GM18498 (cell line): ENCODE results near the gene ZNF138.
"Not testable (repeated sequence)": the region's sequence is repeated elsewhere in the genome, so short reads cannot be mapped to it uniquely, and the experiment has no call there.

ENCODE experiments used
- ATAC-seq: cut with Tn5 transposase; IDR thresholded peaks from one replicate; pipeline ENCODE4 v1.9.1; 2021; ENCODE audit warnings: mild to moderate bottlenecking, moderate library complexity; ENCODE audit not compliant: unreplicated experiment

ZNF138 gene

DNA sequence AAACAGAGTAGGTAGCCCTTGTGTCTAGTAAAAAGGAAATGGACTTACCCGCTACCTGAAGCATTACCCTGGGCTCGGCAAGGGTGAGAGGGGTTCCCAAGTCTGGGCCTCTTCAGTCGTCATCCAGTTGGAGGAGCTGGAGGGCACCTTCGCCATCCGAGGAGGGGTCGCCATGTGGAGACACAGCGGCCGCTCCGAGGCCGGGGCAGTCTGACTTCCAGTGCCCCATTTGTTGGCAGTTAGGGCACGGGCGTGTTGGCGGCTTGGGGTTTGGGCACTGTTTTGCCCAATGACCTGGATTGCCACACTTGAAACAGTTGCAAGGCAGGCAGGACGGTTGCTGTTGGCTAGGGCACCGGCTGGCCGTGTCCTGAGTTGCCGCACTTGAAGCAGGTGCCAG lies 43.8 kb downstream of the ZNF138 start:
- ATAC-seq = not testable (repeated sequence)

DNA sequence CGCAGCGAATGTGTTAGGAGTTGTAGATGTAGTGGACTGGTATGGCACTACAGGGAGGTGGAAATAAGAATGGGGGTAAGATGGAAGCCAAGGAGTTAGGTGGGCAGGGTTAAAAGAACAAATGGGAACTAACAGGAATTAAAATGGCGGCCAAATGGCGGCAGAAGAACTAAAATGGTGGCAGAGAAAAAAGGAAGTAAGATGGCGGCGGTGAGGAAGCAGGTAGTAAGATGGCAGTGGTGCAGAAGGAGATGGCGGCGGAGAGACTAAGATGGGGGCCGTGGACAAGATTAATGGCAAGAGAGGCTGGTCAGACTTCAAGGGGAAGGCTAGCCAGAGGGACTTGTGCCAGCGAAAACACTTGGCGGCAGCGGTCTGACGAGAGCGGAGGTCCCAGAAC lies 44.5 kb downstream of the ZNF138 start:
- ATAC-seq = no peak

DNA sequence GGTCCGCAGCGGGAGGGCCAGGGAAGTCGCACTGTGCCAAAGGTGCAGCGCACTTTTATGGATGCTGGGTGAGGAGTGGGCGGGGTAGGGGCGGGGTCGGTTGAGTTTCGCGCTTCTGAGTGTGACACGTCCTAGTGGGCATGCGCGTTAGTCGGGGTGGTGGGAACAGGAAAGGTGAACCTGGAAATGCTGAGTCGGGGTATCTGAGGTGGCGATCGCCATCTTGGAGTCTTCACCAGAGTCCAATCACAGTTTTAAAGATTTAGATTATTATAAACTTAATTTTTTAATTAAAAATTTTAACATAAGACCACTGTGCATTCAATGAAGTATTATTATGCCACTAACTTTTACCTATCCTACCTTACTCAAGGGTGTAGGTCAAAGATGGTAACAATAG lies 45.7 kb downstream of the ZNF138 start:
- no peak for ATAC-seq

DNA sequence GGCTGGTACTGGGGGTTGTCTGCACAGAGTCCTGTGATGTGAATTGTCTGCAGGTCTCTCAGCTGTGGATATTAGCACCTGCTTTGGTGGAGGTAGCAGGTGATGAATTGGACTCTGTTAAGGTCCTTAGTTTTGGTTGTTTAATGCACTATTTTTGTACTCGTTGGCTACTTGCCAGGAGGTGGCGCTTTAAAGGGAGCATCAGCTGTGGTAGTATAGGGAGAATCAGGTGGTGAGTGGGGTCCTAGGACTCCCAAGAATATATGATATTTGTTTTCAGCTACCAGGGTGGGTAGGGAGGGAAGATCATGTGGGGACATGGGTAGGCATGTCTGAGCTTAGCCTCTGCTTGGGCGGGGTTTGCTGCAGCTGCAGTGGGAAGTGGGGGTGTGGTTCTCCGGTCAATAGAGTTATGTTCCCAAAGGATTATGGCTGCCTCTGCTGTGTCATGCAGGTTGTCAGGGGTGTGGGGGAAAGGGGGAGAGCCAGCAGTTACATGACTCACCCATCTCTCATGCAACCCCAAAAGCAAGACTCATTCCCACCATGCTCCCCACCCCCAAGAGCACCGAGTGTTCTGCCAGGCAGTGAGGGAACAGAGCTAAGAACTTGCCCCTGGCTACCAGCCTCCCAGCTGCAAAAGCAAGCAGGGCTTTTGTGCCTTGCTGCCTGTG lies 55.2 kb downstream of the ZNF138 start:
- no peak for ATAC-seq

- no peak for ATAC-seq
Measured at GRCh38 chr7:64849924-64850499, 55.8 kb downstream of the ZNF138 start.

DNA sequence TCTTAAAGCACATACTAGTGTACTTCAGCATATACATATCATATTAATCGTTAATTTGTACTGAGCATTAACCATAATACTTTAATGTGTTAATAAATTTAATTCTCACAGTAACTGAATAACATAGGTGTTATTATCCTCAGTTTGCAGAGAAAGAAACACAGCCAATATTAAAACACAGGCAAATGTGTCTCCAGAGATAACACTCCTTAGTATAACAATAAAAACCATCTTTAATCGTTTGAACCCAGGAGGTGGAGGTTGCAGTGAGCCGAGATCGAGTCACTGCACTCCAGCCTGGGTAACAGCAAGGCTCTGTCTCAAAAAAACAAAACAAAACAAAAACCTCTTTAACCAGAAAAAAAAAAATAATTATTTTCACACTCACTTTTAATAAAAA lies 59.5 kb downstream of the ZNF138 start:
- ATAC-seq = no peak

- no peak for ATAC-seq
Measured at GRCh38 chr7:64854969-64855368, 60.7 kb downstream of the ZNF138 start.

DNA sequence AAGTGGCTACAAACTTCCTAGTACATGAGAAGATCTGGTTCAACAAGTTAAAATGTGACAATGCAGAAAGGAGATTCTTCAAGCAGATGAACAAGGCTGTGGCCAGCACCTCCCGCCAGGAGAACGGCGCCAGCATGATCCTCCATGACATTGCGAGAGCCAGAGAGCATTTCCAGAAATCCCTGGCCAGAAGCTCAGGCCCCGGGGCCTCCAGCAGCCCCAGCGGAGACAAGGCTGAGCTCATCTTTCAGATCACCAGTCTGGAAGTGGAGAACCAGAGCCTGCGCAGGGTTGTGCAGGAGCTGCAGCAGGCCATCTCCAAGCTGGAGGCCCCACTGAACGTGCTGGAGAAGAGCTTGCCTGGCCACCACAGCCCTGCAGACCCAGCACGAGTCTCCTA lies 68.8 kb downstream of the ZNF138 start:
- ATAC-seq = no peak

DNA sequence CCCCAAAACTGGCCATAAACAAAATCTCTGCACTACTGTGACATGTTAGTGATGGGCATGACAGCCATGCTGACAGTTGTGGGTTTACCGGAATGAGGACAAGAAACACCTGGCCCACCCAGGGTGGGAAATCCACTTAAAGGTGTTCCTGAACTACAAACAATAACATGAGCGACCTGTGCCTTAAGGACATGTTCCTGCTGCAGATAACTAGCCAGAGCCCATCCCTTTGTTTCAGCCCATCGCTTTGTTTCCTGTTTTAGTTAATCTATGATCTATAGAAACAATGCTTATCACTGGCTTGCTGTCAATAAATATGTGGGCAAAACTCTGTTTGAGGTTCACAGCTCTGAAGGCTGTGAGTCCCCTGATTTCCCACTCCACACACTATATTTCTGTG lies 69.3 kb downstream of the ZNF138 start:
- ATAC-seq = not testable (repeated sequence)

DNA sequence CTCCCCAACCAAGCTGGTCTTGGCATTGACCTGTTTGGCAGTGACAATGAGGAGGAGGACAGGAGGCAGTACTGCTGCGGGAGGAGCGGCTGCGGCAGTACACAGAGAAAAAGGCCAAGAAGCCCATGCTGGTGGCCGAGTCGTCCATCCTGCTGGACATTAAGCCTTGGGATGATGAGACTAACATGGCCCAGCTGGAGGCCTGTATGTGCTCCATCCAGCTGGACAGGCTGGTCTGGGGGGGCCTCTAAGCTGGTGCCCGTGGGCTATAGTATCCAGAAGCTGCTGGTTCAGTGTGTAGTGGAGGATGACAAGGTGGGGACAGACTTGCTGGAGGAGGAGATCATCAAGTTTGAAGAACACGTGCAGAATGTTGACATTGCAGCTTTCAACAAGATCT lies 69.7 kb downstream of the ZNF138 start:
- no peak for ATAC-seq

DNA sequence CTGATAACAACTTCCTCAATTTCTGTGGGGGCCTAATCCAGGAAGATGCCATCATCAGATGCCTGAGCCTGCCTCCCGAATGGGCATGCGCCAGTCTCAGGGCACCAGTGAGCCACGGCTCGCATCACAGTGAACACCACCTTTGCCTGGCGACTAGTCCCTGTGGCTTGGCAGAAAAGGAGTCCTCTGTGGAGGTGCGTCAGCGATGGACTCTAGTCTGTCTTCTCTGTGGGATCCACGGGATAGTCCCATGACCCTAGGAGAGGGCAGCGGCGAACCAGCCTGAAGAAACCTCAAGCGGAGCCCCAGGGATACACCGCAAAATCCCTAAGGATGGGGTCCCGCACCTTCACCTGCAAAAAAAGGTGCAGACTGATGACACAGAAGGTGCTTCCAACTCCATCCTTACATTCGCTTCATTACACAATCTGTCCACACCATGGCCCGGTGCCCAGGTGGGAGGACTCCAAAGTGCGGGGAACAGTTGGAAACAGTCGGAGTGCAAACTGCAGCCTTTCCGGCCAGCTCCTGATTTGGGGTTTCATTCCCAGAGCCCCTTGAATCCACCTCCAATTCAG lies 73.7 kb downstream of the ZNF138 start:
- no peak for ATAC-seq

DNA sequence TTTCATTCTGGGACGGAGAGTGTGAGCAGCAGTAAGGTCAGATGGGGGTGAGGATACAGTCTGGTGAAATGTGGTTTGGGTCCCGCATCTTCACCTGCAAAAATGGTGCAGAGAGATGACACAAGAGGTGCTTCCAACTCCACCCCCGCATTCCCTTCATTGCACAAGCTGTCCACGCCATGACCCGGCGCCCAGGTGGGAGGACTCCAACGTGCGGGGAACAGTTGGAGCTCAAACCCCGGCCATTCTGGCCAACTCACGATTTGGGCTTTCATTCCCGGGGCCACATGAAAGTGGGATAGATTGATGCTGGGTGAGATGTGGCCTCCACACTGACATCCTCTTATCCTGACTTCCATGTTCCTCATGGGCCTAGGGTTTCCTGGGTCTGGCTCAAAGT lies 74.3 kb downstream of the ZNF138 start:
- no peak for ATAC-seq

DNA sequence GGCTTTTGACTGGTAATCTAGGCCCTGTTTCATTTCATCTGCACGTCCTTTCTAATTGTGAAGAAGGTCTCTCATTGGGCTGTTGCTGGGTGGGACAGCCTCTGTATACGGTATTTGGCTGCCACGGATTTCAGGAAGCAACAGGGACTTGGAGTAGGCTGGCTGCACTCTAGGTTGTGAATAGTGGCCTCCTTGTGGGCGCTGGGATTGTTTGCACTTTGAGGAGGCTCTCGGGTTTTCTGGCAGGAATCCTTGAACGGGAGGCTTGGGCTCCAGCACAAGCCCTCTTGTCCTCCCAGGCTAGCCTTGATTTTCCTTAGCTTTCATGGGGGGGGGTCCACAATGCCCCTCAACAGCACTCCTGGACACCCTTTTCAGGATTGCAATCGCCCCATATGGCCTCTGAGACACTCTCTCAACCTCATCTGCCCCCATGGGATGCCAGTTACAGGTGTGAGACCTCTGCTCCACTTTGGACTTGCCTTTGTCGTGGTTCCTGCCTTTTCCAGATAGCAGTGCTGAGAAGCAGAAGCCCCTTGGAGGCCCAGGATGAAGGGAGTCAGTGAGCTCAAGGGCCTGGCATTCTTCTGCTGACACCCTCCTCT lies 75.0 kb downstream of the ZNF138 start:
- ATAC-seq = no peak

DNA sequence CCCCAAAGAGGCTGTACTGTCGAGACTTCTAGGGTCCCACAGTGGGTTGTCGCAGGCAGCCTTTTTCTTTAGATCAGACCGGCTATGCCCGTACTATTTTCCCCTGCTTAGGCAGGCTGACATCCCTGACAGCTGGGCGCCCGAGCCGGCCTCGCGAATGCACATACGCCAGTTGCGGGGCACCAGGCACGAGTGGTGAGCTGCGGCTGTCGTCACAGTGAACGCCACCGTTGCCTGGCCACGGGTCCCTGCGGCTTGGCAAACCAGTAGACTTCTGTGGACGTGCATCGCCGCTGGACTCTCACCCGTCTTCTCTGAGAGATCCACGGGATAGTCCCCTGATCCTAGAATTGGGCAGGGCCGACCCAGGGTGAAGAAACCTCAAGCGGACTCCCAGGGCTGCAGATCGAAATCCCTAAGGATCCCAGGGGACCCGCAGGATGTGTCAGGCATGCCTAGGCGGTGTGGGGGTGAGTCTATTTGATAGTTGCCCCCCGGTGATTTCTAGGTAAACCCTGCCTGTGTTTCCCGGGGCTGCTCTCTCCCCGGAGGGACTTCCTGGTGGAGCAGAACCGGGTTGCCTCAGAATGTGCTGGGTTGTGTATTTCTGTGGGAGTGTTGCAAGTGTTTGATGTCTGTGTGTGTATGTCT lies 75.8 kb downstream of the ZNF138 start:
- ATAC-seq = no peak

GRCh38 chr7:64870656-64871055 lies 76.4 kb downstream of the ZNF138 start:
- no peak for ATAC-seq

- ATAC-seq = no peak
Measured at GRCh38 chr7:64871761-64872160, 77.5 kb downstream of the ZNF138 start.

- no peak for ATAC-seq
Measured at GRCh38 chr7:64872351-64873154, 78.3 kb downstream of the ZNF138 start.

DNA sequence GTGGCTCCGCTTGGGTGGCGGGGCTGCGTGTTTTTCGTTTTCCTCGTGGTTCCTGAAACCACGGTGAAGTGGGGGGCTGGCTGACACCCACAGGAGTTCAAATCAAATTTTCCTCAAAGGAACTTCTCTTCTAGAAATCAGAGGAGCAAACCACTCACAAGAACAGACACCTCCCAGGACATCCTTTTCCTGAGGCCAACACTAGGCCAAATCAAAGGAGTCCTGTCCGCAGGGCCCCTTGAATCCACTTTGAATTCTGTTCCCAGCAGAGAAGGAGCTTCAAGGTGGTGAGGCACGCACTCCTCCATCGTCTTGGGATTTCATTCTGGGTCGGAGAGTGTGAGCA lies 78.9 kb downstream of the ZNF138 start:
- ATAC-seq = no peak

DNA sequence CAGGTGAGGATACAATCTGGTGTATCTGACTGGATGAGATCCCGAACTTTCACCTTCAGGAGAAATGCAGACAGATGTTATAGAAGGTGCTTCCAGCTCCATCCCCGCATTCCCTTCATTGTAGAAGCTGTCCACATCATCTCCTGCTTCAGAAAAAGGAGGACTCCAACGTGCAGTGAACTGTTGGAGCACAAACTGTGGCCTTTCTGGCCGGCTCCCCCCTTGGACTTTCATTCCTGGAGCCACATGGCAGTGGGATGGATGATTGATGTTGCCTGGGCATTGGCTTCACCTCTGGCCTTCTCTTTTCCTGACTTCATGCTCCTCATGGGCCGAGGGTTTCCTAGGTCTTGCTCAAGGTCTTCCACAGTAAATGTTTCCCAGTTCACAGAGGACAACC lies 79.3 kb downstream of the ZNF138 start:
- ATAC-seq = no peak

DNA sequence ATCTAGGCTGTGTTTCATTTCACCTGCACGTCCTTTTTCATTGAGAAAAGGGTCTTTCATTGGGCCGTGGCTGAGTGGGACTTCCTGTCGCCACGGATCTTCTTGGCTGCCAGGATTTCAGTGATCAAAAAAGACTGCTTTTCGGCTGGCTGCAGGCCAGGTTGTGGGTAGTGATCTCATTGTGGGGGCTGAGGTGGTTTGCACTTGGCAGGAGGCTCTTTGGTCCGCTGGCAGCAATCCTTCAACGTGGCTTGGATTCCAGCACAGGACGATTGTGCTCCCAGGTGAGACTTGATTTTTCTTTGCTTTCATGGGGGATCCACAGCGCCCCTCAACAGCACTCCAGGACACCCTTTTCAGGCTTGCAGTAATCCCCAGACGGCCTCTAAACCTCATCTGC lies 79.9 kb downstream of the ZNF138 start:
- no peak for ATAC-seq
